ENCODE data around the gene IZUMO2.
A peak's percentile ranks its signal among the peaks of the same experiment; 100 is the strongest.
"Not testable (repeated sequence)": the region's sequence is repeated elsewhere in the genome, so short reads cannot be mapped to it uniquely, and the experiment has no call there.

The IZUMO2 gene

DNA sequence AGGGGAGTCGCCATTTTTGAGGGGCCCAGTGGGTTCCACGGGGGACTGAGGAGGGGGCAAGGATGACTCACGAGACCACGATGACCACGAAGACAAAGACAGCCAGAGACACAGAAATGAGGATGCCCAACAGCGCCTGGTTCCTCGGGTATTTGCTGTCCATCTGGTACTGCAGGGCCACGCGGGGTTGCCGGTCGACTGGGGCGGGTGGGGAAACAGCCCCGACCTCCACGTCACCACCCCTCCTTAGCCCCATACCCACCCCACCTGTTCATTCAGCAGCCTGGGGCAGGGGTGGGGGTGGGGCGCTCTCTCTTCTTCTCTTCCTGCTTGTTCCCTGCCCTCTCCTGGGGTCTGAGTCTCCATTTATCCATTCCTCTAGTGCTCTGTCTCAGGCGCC is 8.6 kb downstream of the IZUMO2 start:
- TF ChIP-seq, protein P1, sequence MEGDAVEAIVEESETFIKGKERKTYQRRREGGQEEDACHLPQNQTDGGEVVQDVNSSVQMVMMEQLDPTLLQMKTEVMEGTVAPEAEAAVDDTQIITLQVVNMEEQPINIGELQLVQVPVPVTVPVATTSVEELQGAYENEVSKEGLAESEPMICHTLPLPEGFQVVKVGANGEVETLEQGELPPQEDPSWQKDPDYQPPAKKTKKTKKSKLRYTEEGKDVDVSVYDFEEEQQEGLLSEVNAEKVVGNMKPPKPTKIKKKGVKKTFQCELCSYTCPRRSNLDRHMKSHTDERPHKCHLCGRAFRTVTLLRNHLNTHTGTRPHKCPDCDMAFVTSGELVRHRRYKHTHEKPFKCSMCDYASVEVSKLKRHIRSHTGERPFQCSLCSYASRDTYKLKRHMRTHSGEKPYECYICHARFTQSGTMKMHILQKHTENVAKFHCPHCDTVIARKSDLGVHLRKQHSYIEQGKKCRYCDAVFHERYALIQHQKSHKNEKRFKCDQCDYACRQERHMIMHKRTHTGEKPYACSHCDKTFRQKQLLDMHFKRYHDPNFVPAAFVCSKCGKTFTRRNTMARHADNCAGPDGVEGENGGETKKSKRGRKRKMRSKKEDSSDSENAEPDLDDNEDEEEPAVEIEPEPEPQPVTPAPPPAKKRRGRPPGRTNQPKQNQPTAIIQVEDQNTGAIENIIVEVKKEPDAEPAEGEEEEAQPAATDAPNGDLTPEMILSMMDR (conservative IDR thresholded peaks at IDR 0.05): no peak
- no peak for TF ChIP-seq ZFX (IDR thresholded peaks at IDR 0.05)
- no peak overlapping the region for H3K27ac ChIP-seq

DNA sequence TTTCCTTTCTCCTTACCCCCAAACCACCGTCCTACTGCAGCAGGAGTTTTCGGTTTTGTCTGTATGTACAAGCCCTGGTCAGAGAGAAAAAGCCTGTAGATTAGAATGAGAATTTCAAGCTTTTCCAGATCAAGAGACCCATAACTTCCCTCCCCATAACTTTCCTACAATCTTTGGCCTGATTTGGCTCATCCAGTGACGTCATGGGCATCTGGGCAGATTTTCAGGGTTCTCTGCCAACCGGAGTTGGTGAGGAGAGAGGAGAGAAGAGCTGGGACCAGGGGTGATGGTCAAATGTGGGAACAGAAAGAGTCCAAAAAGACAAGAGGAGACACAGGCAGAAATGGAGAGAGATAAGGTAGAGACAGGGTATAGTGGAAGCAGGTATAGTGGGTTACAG is 10.5 kb downstream of the IZUMO2 start:
- H3K27ac ChIP-seq: no peak overlapping the region
- TF ChIP-seq ZFX (IDR thresholded peaks at IDR 0.05): no peak
- TF ChIP-seq, protein P1 (conservative IDR thresholded peaks at IDR 0.05): no peak

DNA sequence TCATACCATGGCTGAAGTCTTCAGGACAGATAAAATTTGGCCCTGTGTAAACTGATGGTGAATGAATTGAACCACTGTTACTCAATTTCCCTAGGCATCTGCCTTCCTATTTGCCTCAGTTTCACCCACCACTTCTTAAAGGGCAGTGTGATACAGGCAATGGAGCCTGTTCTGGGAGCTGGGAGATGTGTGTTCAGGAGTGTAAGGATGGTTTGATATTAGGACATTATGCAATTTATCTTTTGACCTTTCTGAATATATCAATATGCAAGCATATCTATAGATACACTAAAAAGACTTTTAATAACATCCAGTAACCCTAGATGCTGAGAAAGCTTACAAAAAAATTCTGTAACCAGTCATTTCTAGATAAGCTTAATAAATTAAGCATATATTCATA is 14.6 kb downstream of the IZUMO2 start:
- no peak overlapping the region for H3K27ac ChIP-seq
- TF ChIP-seq ZFX (IDR thresholded peaks at IDR 0.05): no peak
- TF ChIP-seq, protein P1 (conservative IDR thresholded peaks at IDR 0.05): no peak

DNA sequence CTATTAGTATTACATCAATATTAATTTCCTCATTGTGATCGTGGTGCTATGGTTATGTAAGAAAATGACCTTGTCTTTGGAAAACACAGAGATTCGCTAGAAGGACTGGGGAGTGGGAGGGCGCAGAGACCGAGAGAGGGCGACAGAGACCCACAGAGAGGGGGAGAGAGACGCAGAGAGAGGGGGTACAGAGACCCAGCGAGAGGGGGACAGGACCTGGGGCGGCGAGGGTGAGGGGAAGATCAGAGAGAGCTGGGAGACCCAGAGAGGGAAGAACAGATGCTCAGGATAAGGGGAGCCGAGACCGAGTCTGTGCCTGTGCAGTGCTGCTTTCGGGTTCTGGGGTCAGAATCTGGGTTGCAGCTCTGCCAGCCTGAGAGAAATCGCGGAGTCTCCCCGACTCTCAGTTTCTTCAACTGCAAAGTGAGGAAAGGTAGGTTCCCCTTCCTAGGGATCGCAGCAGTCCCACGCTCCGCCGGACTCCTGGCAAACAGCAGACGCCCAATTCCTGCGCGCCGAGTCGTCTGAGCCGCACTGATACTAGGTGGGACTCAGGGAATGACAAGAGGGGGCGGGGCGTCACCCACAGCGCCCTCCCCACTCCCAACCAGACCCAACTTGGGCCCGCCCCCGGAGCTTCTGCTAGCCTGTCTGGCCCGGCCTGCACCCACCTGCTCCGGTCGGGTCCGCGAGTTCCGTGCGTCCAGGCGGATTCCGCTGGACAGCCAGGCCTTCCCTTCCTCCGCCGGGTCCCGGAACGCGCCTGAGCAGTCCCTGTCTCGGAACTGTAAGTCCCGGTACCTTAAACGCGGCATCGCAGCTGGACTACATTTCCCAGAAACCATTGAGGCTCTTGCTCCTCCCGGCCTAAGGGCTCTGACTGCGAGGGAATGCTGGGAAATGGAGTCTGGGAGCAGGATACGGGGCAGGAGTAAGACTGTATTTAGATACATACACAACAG is 15.3 kb downstream of the IZUMO2 start:
- no peak overlapping the region for H3K27ac ChIP-seq
- TF ChIP-seq, protein P1 (conservative IDR thresholded peaks at IDR 0.05): peak; percentile 76
- no peak for TF ChIP-seq ZFX (IDR thresholded peaks at IDR 0.05)

DNA sequence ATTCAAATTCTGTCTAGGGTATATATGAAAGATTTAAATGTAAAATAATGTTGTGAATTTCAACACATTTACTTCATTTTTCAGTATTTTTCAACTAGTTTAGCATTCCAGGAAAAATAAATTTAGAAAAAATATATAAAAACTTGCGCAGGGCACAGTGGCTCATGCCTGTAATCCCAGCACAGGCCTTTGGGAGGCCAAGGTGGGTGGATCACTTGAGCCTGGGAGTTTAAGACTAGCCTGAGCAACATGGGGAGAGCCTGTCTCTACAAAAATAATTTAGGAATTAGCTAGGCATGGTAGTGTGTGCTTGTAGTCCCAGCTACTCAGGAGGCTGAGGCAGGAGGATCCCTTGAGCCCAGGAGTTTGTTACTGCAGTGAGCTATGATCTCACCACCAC is 21.2 kb downstream of the IZUMO2 start:
- H3K27ac ChIP-seq: not testable (repeated sequence)

DNA sequence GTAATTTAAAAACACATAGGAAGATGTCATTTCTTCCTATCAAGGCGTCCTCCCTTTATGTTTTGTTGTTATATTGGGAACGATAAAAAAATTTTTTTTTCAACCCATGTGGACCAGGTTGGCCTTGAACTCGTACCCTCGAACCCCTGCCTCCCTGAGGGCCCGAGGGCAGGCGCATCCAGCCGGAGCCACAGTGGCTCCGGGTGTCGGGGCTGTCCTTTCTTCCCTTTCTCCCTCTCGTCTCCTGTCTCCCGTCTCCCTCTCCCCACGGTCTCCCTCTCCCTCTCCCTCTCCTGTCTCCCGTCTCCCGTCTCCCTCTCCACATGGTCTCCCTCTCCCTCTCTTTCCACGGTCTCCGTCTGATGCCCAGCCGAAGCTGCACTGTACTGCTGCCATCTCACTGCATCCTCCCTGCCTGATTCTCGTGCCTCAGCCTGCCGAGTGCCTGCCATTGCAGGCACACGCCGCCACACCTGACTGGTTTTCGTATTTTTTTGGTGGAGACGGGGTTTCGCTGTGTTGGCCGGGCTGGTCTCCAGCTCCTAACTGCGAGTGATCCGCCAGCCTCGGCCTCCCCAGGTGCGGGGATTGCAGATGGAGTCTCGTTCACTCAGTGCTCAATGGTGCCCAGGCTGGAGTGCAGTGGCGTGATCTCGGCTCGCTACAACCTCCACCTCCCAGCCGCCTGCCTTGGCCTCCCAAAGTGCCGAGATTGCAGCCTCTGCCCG is 22.8 kb downstream of the IZUMO2 start:
- H3K27ac ChIP-seq: not testable (repeated sequence)

DNA sequence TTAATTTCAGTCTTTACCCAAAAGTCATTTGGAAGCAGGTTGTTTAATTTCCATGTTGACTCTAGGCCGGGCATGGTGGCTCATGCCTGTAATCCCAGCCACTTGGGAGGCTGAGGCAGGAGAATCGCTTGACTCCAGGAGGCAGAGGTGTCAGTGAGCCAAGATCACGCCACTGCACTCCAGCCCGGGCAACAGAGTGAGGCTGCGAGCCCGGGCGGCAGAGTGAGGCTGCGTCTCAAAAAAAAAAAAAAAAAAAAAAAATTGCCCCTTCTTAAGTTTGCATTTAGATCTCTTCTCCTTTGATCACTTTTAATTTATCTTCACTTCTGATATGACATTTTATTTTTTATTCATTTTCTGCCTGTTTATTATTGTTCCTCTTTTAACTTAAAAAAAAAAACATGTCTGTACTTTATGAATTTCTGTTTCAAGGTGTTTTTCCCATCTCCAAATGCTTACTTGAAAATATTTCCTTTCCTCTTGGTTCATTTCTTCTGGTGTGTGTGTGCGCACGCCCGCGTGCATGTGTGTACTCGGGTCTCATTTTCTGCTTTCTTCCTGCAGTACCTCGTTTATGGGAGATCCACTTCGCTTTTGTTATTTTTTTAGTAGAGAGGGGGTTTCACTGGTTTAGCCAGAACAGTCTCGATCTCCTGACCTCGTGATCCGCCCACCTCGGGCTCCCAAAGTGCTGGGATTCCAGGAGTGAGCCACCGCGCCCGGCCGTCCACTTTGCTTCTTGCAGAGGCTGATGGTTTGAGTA is 26.3 kb downstream of the IZUMO2 start:
- not testable (repeated sequence) for H3K27ac ChIP-seq

DNA sequence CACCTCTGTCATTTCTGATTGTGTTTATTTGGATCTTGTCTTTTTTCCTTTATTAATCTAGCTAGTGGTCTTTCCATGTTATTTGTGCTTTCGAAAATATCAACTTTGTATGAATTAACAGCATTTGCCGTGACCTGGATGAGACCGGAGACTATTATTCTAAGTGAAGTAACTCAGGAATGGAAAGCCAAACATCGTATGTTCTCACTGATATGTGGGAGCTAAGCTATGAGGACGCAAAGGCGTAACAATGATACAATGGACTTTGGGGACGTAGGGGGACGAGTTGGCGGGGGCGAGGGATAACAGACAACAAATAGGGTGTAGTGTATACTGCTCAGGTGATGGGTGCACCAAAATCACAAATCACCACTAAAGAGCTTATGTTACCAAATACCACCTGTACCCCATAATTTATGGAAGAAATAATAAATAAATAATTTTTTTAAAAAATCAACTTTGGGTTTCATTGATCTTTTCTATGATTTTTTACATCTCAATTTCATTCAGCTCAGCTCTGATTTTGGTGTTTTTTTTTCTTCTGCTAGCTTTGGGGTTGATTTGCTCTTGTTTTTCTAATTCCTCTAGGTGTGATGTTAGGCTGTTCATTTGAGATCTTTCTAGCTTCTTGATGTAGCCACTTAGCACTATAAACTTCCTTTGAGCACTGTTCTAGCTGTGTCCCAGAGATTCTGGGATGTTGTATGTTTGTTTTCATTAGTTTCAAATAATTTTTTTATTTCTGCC is 27.1 kb downstream of the IZUMO2 start:
- not testable (repeated sequence) for H3K27ac ChIP-seq
- TF ChIP-seq, protein P1 (conservative IDR thresholded peaks at IDR 0.05): peak; percentile 9; the same call in 1 of the 2 replicates

DNA sequence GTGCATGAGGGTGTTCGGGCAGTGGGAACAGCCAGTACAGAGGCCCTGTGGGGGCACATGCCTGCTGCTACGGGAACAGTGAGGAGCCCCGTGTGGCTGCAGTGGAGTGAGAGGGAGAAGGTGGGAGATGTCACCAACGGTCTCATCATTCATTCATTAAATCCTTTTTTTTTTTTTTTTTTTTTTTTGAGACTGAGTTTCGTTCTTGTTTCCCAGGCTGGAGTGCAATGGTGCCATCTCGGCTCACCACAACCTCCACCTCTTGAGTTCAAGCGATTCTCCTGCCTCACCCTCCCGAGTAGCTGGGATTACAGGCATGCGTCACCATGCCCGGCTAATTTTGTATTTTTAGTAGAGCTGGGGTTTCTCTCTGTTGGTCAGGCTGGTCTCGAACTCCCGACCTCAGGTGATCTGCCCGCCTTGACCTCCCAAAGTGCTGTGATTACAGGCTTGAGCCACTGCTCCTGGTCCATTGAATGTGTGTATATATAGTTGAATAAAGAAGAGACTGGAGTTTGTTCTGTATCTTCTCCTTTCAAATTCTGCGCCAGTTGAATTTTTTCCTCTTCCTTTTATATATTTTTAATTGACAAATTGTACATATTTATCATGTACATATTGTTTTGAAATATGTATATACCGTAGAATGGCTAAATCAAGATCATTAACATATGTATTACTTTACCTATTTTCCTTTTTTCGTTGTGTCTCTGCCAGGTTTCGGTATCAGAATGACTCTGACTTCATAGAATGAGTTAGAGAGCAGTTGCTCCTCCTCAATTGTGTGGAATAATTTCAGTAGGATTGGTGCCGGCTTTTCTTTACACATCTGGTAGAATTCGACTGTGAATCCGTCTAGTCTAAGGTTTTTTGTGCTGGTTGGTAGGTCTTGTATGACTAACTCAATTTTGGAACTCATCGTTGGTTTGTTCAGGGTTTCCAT is 28.0 kb downstream of the IZUMO2 start:
- not testable (repeated sequence) for H3K27ac ChIP-seq

Measured in C4-2B (cell line).